Nephron (organoid): Measurements from ENCODE around the gene COX6A1.
"Not testable (repeated sequence)": the region's sequence is repeated elsewhere in the genome, so short reads cannot be mapped to it uniquely, and the experiment has no call there.

Source experiments
- H3K27ac Mint-ChIP-seq, 3 experiments: 2 replicates each; pipeline ENCODE4 v1.8.0; 2020; ENCODE audit warnings: mixed read lengths in 3 of 3, mild to moderate bottlenecking in 2 of 3, moderate library complexity in 1 of 3
- H3K27me3 Mint-ChIP-seq: 2 replicates; pipeline ENCODE4 v1.8.0; 2021; ENCODE audit warnings: low read depth, mild to moderate bottlenecking, moderate library complexity, mixed read lengths
- H3K36me3 Mint-ChIP-seq: 2 replicates; pipeline ENCODE4 v1.8.0; 2020; ENCODE audit warnings: low read depth, mixed read lengths
- H3K4me1 Mint-ChIP-seq: 2 replicates; pipeline ENCODE4 v1.8.0; 2020; ENCODE audit warnings: mixed read lengths
- H3K4me3 Mint-ChIP-seq, 3 experiments: 2 replicates each; pipeline ENCODE4 v1.8.0; 2020; ENCODE audit warnings: mild to moderate bottlenecking in 3 of 3, mixed read lengths in 3 of 3, moderate library complexity in 2 of 3
- H3K9me3 Mint-ChIP-seq: 2 replicates; pipeline ENCODE4 v1.8.0; 2020; ENCODE audit warnings: mixed read lengths
- CTCF ChIP-seq, 3 experiments: fragments of 200-600 bp; sonication (generic); IDR thresholded peaks; one replicate each; pipeline ENCODE4 v1.5.0; 2021; ENCODE audit warnings: antibody characterized with exemption in 3 of 3; ENCODE audit not compliant: unreplicated experiment in 3 of 3

The COX6A1 gene

DNA sequence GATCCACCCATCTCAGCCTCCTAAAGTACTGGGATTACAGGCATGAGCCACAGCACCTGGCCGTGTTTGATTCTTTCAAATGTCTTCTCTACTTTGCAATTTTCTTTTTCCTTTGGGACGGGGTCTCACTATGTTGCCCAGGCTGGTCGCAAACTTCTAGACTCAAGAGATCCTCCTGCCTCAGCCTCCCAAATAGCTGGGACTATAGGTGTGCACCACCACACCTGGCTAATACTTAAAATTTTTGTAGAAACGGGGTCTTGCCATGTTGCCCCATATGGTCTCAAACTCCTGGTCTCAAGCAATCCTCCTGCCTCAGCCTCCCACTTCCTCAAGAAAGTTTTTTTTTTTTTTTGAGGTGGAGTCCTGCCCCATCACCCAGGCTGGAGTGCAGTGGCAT lies 10.1 kb downstream of the COX6A1 start:
- H3K9me3 Mint-ChIP-seq: no peaks in the 10 kb centered on the region

GRCh38 chr12:120452524-120452923 lies 14.6 kb downstream of the COX6A1 start:
- H3K27me3 Mint-ChIP-seq, H3K4me3 Mint-ChIP-seq, H3K4me1 Mint-ChIP-seq, H3K27ac Mint-ChIP-seq, H3K9me3 Mint-ChIP-seq: not testable (repeated sequence)
- H3K36me3 Mint-ChIP-seq: peaks cover 45% of the 10 kb centered on the region

More for the DNA sequence above, 10.1 kb downstream of the COX6A1 start:
- no peak for TF ChIP-seq CTCF (IDR thresholded peaks at IDR 0.05; ENCODE audit: unreplicated experiment in 3 of 3)
- H3K4me1 Mint-ChIP-seq: peaks cover 19% of the 10 kb centered on the region
- H3K27ac Mint-ChIP-seq: peak overlapping the region in 1 of 3 experiments; percentile 95
- peak overlapping the region; percentile 95 to 99 (median 97) for H3K4me3 Mint-ChIP-seq
- H3K27me3 Mint-ChIP-seq: no peaks in the 10 kb centered on the region
- H3K36me3 Mint-ChIP-seq: peaks cover 23% of the 10 kb centered on the region

DNA sequence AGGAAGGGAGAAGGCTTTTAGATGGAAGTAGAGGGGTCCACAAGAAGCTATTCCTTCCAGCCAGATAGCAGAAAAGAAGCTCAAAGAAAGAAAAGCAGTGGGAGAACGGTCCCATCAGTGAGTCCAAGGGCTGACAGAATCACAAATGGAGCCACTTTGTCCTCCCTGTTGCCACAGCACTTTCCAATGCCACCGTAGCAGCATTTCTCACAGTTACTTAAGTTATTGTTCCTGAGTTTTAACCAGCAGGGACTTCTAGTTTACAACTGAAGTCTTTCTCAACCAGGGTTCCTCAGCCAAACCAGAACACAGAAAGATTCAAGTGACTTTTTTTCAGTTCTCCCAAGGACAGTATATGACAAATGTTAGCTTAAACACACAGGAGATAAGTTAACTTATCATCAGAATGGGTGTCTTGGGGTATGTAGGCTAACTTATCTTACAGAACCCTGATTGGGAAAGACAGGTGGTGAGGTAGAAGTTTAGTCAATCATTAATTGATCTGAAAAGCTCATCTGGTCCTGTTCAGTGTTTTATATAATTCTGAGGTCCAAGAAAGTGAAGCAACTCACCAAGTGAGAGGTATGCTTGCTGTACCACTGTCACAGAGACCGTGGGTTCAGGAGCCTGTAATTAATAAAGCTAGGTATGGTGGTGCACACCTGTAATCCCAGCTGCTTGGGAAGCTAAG lies 15.3 kb downstream of the COX6A1 start:
- no peaks in the 10 kb centered on the region for H3K4me1 Mint-ChIP-seq
- no peak for TF ChIP-seq CTCF (IDR thresholded peaks at IDR 0.05; ENCODE audit: unreplicated experiment in 3 of 3)
- no peaks in the 10 kb centered on the region for H3K9me3 Mint-ChIP-seq
- peaks cover 47% of the 10 kb centered on the region for H3K36me3 Mint-ChIP-seq
- no peak overlapping the region for H3K27ac Mint-ChIP-seq
- no peaks in the 10 kb centered on the region for H3K27me3 Mint-ChIP-seq
- no peak overlapping the region for H3K4me3 Mint-ChIP-seq

DNA sequence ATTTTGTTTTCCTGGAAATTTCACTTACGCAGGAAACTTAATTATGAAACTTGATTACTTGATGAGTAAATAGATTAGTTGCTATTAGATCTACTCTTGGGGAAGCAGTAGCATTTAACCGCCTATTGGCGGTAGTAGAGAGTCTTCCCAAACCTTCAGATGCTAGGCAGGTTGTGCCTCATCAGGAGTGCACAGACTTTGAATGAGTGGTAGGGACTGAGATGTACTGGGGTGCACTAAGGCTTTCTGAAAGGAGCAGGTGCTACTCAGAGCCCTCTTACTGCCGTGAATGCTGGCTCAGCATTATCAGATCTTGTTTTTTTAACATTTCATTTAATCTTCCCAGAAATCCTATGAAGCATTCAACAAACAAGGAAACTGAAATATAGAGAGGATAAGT lies 16.1 kb downstream of the COX6A1 start:
- Mint-ChIP-seq H3K27ac (no peak overlapping the region), H3K27me3 (no peaks in the 10 kb centered on the region), H3K9me3 (no peaks in the 10 kb centered on the region), H3K36me3 (peaks cover 52% of the 10 kb centered on the region), H3K4me1 (no peaks in the 10 kb centered on the region), H3K4me3 (no peak overlapping the region)
- TF ChIP-seq CTCF (IDR thresholded peaks at IDR 0.05; ENCODE audit: unreplicated experiment in 3 of 3): peak; percentile 45 to 57 (median 48)

GRCh38 chr12:120455302-120455701 lies 17.4 kb downstream of the COX6A1 start:
- H3K4me3 Mint-ChIP-seq: no peak overlapping the region
- no peak for TF ChIP-seq CTCF (IDR thresholded peaks at IDR 0.05; ENCODE audit: unreplicated experiment in 3 of 3)
- no peaks in the 10 kb centered on the region for H3K4me1 Mint-ChIP-seq
- H3K27me3 Mint-ChIP-seq: no peaks in the 10 kb centered on the region
- H3K9me3 Mint-ChIP-seq: no peaks in the 10 kb centered on the region
- H3K27ac Mint-ChIP-seq: no peak overlapping the region
- peaks cover 55% of the 10 kb centered on the region for H3K36me3 Mint-ChIP-seq

DNA sequence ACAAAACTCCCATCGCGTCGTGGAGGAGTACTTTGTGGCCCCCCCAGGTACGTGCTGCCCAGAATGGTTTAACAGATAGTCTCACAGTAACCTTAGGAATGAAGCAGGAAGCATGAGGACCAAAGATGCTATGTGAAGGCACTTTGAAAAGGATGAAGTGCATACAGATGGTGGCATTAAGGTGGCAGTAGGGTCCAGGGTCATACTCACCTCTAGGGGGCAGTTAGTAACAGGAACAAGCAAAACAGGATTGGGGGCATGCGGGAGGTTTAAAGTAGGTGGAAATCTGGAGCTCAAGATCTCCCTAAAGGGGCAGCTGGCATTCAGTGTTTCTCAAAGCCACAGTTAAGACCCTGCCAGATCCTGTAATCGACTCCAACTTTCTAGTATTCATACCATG lies 19.2 kb downstream of the COX6A1 start:
- Mint-ChIP-seq H3K36me3 (peaks cover 63% of the 10 kb centered on the region), H3K27me3 (no peaks in the 10 kb centered on the region), H3K4me3 (no peak overlapping the region), H3K9me3 (no peaks in the 10 kb centered on the region), H3K4me1 (no peaks in the 10 kb centered on the region), H3K27ac (peak overlapping the region in 1 of 3 experiments; percentile 32)
- TF ChIP-seq CTCF (IDR thresholded peaks at IDR 0.05; ENCODE audit: unreplicated experiment in 3 of 3): peak in 1 of 3 experiments; percentile 20
